Muscle layer of duodenum (tissue), 2 donors: ENCODE data around the gene BCCIP.

Experiments
- H3K27ac ChIP-seq: one replicate; pipeline ENCODE4 v1.7.0; 2013; ENCODE audit warnings: mild to moderate bottlenecking, low read length
- H3K27me3 ChIP-seq: one replicate; pipeline ENCODE4 v1.7.0; 2013; ENCODE audit warnings: low read depth, mild to moderate bottlenecking, control low read depth, low read length
- H3K36me3 ChIP-seq, 2 donors: one replicate each; pipeline ENCODE4 v1.7.0; 2013; ENCODE audit warnings: low read length in 2 of 2, control low read depth in 1 of 2, mild to moderate bottlenecking in 1 of 2; ENCODE audit not compliant: insufficient read depth in 2 of 2, control insufficient read depth in 1 of 2
- H3K4me1 ChIP-seq, 2 donors: one replicate each; pipeline ENCODE4 v1.7.0; 2013; ENCODE audit warnings: low read length in 2 of 2, mild to moderate bottlenecking in 2 of 2, control low read depth in 1 of 2, moderate library complexity in 1 of 2; ENCODE audit not compliant: insufficient read depth in 2 of 2, control insufficient read depth in 1 of 2
- H3K4me3 ChIP-seq, 2 donors: one replicate each; pipeline ENCODE4 v1.7.0; 2013; ENCODE audit warnings: low read length in 2 of 2, low read depth in 1 of 2, mild to moderate bottlenecking in 1 of 2
- H3K9me3 ChIP-seq, 2 donors: one replicate each; pipeline ENCODE4 v1.7.0; 2013; ENCODE audit warnings: low read length in 2 of 2, control low read depth in 1 of 2, mild to moderate bottlenecking in 1 of 2; ENCODE audit not compliant: control insufficient read depth in 1 of 2
- donor health status: healthy.

The BCCIP gene

GRCh38 chr10:125871338-125871737 is 48.0 kb downstream of the BCCIP start:
- Histone ChIP-seq H3K4me3 (no peak overlapping the region), H3K36me3 (peaks cover 6 to 19% of the 10 kb centered on the region in 2 donors), H3K27me3 (no peaks in the 10 kb centered on the region), H3K9me3 (peaks cover 0 to 4% of the 10 kb centered on the region in 2 donors), H3K27ac (no peak overlapping the region), H3K4me1 (peaks cover 0 to 2% of the 10 kb centered on the region in 2 donors)

- Histone ChIP-seq H3K27ac (no peak overlapping the region), H3K27me3 (no peaks in the 10 kb centered on the region), H3K4me1 (no peaks in the 10 kb centered on the region), H3K9me3 (peaks cover 0 to 9% of the 10 kb centered on the region in 2 donors), H3K36me3 (peaks cover 4 to 20% of the 10 kb centered on the region in 2 donors), H3K4me3 (no peak overlapping the region)
These were observed 55.9 kb downstream of the BCCIP start for GRCh38 chr10:125878957-125879835.

- Histone ChIP-seq H3K27ac (no peak overlapping the region), H3K4me3 (no peak overlapping the region), H3K36me3 (peaks cover 4 to 13% of the 10 kb centered on the region in 2 donors), H3K9me3 (peaks cover 0 to 9% of the 10 kb centered on the region in 2 donors), H3K27me3 (no peaks in the 10 kb centered on the region), H3K4me1 (no peaks in the 10 kb centered on the region)
These were observed 57.4 kb downstream of the BCCIP start for GRCh38 chr10:125880719-125881118.

- H3K27me3 ChIP-seq, result no peaks in the 10 kb centered on the region
- no peak within 1 kb of the TSS for H3K27ac ChIP-seq
- H3K36me3 ChIP-seq, result peaks cover 4 to 9% of the 10 kb centered on the region in 2 donors
- H3K4me1 ChIP-seq, result no peaks in the 10 kb centered on the region
- H3K9me3 ChIP-seq, result peaks cover 0 to 6% of the 10 kb centered on the region in 2 donors
- H3K4me3 ChIP-seq, result no peak within 1 kb of the TSS
These were observed 57.8 kb downstream of the BCCIP start, which contains the start of gene DHX32 for GRCh38 chr10:125881192-125881591. Gene DHX32 (minus strand): TSS chr10:125881292. CDS start chr10:125880824, 468 bp downstream.

GRCh38 chr10:125882596-125882995 is 59.2 kb downstream of the BCCIP start:
- Histone ChIP-seq H3K27me3 (no peaks in the 10 kb centered on the region), H3K4me3 (no peak overlapping the region), H3K4me1 (no peaks in the 10 kb centered on the region), H3K9me3 (no peaks in the 10 kb centered on the region), H3K27ac (no peak overlapping the region), H3K36me3 (peaks cover 3 to 4% of the 10 kb centered on the region in 2 donors)

- H3K27me3 ChIP-seq, result no peaks in the 10 kb centered on the region
- no peaks in the 10 kb centered on the region for H3K9me3 ChIP-seq
- peaks cover 3 to 4% of the 10 kb centered on the region in 2 donors for H3K36me3 ChIP-seq
- no peaks in the 10 kb centered on the region for H3K4me1 ChIP-seq
- no peak overlapping the region for H3K27ac ChIP-seq
- no peak overlapping the region for H3K4me3 ChIP-seq
These were observed 59.9 kb downstream of the BCCIP start for GRCh38 chr10:125883211-125883610.
